Body of pancreas (tissue), 4 donors: Measurements from ENCODE around the gene CDH12. TPM values are rescaled to one million over a fixed set of nuclear protein-coding genes. Genes with fewer than 3 reads are reported as not detected.

Source experiments
- ATAC-seq: fragments of 150-250 bp; one replicate; pipeline ENCODE4 v1.9.1; 2016
- DNase-seq, 4 donors: peaks; one replicate each; pipeline ENCODE4 v3.0.0-alpha.2; 2019
- H3K27ac ChIP-seq, 4 donors: fragments of 200-600 bp; sonication (generic); 1 replicate in 3 of 4; 2 replicates in 1 of 4; pipeline versions ENCODE4 v1.5.1 to v1.6.1; 2016 to 2019; ENCODE audit warnings: mild to moderate bottlenecking in 1 of 4, mixed read lengths in 1 of 4, moderate library complexity in 1 of 4
- H3K27me3 ChIP-seq, 2 donors: fragments of 200-600 bp; sonication (generic); one replicate each; pipeline ENCODE4 v1.6.0; 2016; ENCODE audit warnings: mild to moderate bottlenecking in 1 of 2
- H3K36me3 ChIP-seq, 2 donors: fragments of 200-600 bp; sonication (generic); replicated peaks in 1 of 2; 2 replicates each; pipeline ENCODE4 v1.5.1; 2016; ENCODE audit warnings: low read depth in 2 of 2; ENCODE audit not compliant: insufficient read depth in 1 of 2
- H3K4me1 ChIP-seq: fragments of 200-600 bp; sonication (generic); one replicate; pipeline ENCODE4 v1.6.0; 2016
- H3K4me3 ChIP-seq, 2 donors: fragments of 200-600 bp; sonication (generic); 1 replicate in 1 of 2; 2 replicates in 1 of 2; pipeline ENCODE4 v1.5.1; 2016 to 2019
- H3K9me3 ChIP-seq, 3 donors: fragments of 200-600 bp; sonication (generic); 1 replicate in 2 of 3; 2 replicates in 1 of 3; pipeline ENCODE4 v1.5.1; 2016
- POLR2A ChIP-seq, 3 donors: fragments of 450-650 bp; IDR thresholded peaks; one replicate each; pipeline ENCODE4 v1.6.1; 2016; ENCODE audit warnings: antibody characterized with exemption in 3 of 3, mild to moderate bottlenecking in 2 of 3
- WGBS, 2 donors: methylation state at CpG; one replicate each; pipeline ENCODE4 v1.1.5; 2017; 5-methylcytosine and 5-hydroxymethylcytosine counted together
- intact Hi-C: fragments of 100-400 bp; cut with DNase I; formaldehyde crosslinking; loops from one replicate; pipeline ENCODE4 v1.15.1; 2023
- total RNA-seq, 2 donors: library from RNA; depleted of rRNA; stranded (reverse); fragments of >200 nt; gene quantifications; one replicate each; pipeline ENCODE4 v1.1.0, GENCODE V29; 2016
- TF ChIP-seq, protein P1 (sequence below), 7 experiments: fragments of 450-650 bp in 4 of 7; fragments of 200-600 bp in 3 of 7; sonication (generic) in 3 of 7; IDR thresholded peaks; one replicate each; pipeline ENCODE4 v1.5.1; 2016 to 2019; ENCODE audit warnings: antibody characterized with exemption in 7 of 7

The CDH12 gene
- total RNA-seq, 2 donors from 2014 or later: not detected

DNA sequence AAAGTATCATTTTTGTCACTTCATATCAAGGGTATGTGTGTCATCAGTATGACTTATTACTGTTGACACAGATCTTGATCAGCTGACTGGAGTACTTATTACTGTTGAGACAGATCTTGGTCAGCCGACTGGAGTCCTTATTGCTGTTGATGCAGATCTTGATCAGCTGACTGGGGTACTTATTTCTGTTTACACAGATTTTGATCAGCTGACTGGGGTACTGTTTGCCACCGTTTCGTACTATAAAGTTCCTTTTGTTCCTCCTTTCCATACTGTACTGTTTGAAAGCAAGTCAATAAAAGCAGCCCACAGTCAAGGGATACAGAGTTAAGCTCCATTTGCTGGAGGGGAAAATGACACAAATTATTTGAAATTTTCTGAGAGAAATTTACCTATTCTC lies 347.3 kb downstream of the CDH12 start:
- H3K36me3 ChIP-seq: no peaks in the 10 kb centered on the region
- no peak overlapping the region for H3K4me3 ChIP-seq
- no peaks in the 10 kb centered on the region for H3K27me3 ChIP-seq
- H3K4me1 ChIP-seq: no peaks in the 10 kb centered on the region
- H3K27ac ChIP-seq: no peak overlapping the region
- H3K9me3 ChIP-seq: peaks cover 0 to 4% (median 0%) of the 10 kb centered on the region in 3 donors
- 24 to 26% methylated on average over 3 of the region's 3 CpGs for WGBS, 2 donors
- intact Hi-C loops: no loop called here
- TF ChIP-seq, protein P1, sequence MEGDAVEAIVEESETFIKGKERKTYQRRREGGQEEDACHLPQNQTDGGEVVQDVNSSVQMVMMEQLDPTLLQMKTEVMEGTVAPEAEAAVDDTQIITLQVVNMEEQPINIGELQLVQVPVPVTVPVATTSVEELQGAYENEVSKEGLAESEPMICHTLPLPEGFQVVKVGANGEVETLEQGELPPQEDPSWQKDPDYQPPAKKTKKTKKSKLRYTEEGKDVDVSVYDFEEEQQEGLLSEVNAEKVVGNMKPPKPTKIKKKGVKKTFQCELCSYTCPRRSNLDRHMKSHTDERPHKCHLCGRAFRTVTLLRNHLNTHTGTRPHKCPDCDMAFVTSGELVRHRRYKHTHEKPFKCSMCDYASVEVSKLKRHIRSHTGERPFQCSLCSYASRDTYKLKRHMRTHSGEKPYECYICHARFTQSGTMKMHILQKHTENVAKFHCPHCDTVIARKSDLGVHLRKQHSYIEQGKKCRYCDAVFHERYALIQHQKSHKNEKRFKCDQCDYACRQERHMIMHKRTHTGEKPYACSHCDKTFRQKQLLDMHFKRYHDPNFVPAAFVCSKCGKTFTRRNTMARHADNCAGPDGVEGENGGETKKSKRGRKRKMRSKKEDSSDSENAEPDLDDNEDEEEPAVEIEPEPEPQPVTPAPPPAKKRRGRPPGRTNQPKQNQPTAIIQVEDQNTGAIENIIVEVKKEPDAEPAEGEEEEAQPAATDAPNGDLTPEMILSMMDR (IDR thresholded peaks at IDR 0.05): no peak
- no peak for TF ChIP-seq POLR2A (IDR thresholded peaks at IDR 0.05)
- DNase-seq (no peak), ATAC-seq (no peak)

GRCh38 chr5:22504411-22504810 lies 348.7 kb downstream of the CDH12 start:
- no peaks in the 10 kb centered on the region for H3K36me3 ChIP-seq
- H3K27ac ChIP-seq: no peak overlapping the region
- peaks cover 0 to 4% (median 0%) of the 10 kb centered on the region in 3 donors for H3K9me3 ChIP-seq
- DNase-seq (no peak), ATAC-seq (no peak)
- no peak for TF ChIP-seq POLR2A (IDR thresholded peaks at IDR 0.05)
- TF ChIP-seq, protein P1 (IDR thresholded peaks at IDR 0.05): no peak
- H3K27me3 ChIP-seq: no peaks in the 10 kb centered on the region
- intact Hi-C loops: no loop called here
- H3K4me1 ChIP-seq: no peaks in the 10 kb centered on the region
- H3K4me3 ChIP-seq: no peak overlapping the region
- WGBS, 2 donors: 60 to 62% methylated on average over 3 of the region's 3 CpGs

DNA sequence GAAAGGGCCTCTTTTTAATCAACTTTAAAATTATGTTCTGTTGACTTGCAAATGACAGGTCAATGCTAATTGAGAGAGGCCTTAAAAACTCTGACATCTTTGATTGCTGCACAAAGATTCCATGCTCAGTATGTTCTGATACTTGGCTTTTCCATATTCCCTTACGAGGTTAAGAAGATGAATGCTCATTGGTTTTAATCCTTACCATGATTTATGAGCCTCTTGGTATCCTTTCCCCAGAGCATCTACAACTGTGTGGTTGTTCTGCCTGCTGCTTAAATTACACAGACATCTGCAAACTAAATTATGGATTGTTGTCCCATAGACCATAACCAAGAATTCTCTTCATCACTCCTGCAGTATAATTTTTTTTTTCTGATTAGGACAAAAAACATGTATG lies 352.6 kb downstream of the CDH12 start:
- intact Hi-C loops: no loop called here
- no peak for ATAC-seq

GRCh38 chr5:22496666-22497065 lies 356.5 kb downstream of the CDH12 start:
- H3K4me3 ChIP-seq: no peak overlapping the region
- TF ChIP-seq POLR2A (IDR thresholded peaks at IDR 0.05): no peak
- TF ChIP-seq, protein P1 (IDR thresholded peaks at IDR 0.05): no peak
- no peak for DNase-seq
- H3K27ac ChIP-seq: no peak overlapping the region
- intact Hi-C loops: no loop called here
- no peak for ATAC-seq
- H3K9me3 ChIP-seq: no peaks in the 10 kb centered on the region
- no peaks in the 10 kb centered on the region for H3K4me1 ChIP-seq
- H3K36me3 ChIP-seq: no peaks in the 10 kb centered on the region
- H3K27me3 ChIP-seq: no peaks in the 10 kb centered on the region
- WGBS, 2 donors: 44 to 45% methylated on average over 4 of the region's 4 CpGs

More for the DNA sequence above, 352.6 kb downstream of the CDH12 start:
- WGBS, 2 donors: 48 to 62% methylated on average over 1 of the region's 1 CpG
- Histone ChIP-seq H3K27ac (no peak overlapping the region), H3K4me3 (no peak overlapping the region), H3K4me1 (no peaks in the 10 kb centered on the region), H3K27me3 (no peaks in the 10 kb centered on the region), H3K36me3 (no peaks in the 10 kb centered on the region), H3K9me3 (peaks cover 0 to 4% (median 0%) of the 10 kb centered on the region in 3 donors)
- no peak for DNase-seq
- no peak for TF ChIP-seq POLR2A (IDR thresholded peaks at IDR 0.05)
- TF ChIP-seq, protein P1 (IDR thresholded peaks at IDR 0.05): no peak

GRCh38 chr5:22495016-22495720 lies 358.0 kb downstream of the CDH12 start:
- DNase-seq: no peak
- no peak for ATAC-seq
- Histone ChIP-seq H3K27me3 (no peaks in the 10 kb centered on the region), H3K9me3 (no peaks in the 10 kb centered on the region), H3K27ac (no peak overlapping the region), H3K36me3 (no peaks in the 10 kb centered on the region), H3K4me1 (no peaks in the 10 kb centered on the region), H3K4me3 (no peak overlapping the region)
- intact Hi-C loops: no loop called here
- TF ChIP-seq POLR2A (IDR thresholded peaks at IDR 0.05): no peak
- TF ChIP-seq, protein P1 (IDR thresholded peaks at IDR 0.05): no peak
- WGBS, 2 donors: 56 to 59% methylated on average over 2 of the region's 2 CpGs
